ENCODE measurements around the gene CCL25.
"Not testable (repeated sequence)": the region's sequence is repeated elsewhere in the genome, so short reads cannot be mapped to it uniquely, and the experiment has no call there.

Gene CCL25, protein sequence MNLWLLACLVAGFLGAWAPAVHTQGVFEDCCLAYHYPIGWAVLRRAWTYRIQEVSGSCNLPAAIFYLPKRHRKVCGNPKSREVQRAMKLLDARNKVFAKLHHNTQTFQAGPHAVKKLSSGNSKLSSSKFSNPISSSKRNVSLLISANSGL

DNA sequence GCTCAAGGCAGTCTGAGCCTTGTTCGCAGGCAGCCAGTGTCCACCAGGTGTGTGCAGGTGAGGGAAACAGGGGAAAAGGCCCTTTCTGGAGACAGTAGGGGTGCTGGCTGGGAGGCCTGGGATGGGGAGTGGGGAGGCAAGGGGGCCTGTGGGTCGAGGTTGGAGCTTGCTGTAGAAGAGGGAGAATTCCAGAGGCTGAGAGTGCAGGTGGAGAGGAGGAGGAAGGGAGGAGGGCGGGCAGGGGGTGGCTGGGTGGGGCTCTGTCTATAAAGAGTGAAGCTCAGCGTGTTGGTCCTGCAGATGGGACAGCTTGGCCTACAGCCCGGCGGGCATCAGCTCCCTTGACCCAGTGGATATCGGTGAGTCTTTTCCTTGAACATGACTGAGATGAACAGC is at the start of gene CCL25:
CCL25 (plus strand) TSS at position 297 of the 396 bp plus-strand sequence. CDS start 290 bp downstream, outside the sequence.
- in situ Hi-C loops (cut with HindIII; ENCODE audit: low pct_ligation_motif_present, low pct_unique_long_range_greater_than_20kb, low sequenced_read_pairs) = no loop called here
- DNase-seq = no peak

DNA sequence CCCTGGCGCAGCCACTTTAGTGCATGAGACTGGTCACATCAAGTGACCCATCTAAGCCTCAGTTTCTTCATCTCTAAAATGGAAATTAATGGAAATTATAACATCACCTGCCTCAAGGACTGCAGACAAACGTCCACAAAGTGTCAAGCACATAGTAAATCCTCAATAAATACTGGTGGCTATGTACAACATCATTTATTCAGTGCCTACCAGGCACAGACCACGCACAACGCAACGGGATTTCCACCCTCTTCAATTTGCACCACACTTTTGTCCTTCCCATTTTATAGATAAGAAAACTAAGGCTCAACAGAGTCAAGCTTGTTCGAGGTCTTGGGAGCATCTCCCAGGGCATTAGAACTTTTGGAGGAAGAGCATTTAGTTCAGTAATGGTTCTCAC is 48.6 kb upstream of the CCL25 start:
- in situ Hi-C loops (cut with HindIII; ENCODE audit: low pct_ligation_motif_present, low pct_unique_long_range_greater_than_20kb, low sequenced_read_pairs) = no loop called here
- no peak for DNase-seq

DNA sequence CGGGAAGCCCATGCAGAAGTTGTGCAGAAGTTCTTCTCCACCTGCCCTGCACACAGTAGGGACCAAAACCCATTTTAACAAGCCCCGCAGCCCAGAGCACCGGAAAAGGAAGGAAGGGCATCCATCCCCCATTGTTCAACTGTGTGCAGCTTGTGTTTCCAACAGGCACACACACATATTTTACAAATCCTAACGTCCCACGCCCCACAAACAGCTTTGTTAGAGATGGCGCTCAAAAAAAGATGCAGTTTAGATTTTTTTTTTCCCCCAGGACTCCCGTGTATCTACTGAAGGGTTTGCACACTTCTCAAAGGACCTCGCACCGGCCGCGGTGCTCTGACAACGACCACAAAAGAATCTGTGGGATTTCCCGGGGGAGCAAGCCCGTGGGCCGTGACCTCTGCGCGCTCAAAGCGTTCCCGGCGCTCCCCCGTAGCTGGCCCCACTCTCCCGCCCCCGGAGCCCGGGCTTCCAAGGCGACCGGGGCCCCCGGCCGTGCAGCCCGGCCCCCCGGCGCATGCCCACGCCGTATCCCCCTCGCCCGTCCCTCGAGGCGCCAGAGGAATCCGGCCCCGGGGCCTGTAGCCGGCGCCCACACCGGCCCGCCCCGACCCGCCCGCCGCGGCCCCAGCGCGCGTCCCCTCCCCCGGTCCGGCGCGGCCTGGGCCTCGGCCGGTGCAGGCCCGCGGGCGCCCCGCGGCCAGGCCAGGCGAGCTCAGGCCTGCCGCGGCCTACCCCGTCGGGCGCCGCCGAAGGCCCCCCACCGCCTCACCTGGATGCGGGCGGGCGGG is 47.6 kb upstream of the CCL25 start:
- in situ Hi-C loops (cut with HindIII; ENCODE audit: low pct_ligation_motif_present, low pct_unique_long_range_greater_than_20kb, low sequenced_read_pairs) = no loop called here
- peak; percentile 41 for DNase-seq

DNA sequence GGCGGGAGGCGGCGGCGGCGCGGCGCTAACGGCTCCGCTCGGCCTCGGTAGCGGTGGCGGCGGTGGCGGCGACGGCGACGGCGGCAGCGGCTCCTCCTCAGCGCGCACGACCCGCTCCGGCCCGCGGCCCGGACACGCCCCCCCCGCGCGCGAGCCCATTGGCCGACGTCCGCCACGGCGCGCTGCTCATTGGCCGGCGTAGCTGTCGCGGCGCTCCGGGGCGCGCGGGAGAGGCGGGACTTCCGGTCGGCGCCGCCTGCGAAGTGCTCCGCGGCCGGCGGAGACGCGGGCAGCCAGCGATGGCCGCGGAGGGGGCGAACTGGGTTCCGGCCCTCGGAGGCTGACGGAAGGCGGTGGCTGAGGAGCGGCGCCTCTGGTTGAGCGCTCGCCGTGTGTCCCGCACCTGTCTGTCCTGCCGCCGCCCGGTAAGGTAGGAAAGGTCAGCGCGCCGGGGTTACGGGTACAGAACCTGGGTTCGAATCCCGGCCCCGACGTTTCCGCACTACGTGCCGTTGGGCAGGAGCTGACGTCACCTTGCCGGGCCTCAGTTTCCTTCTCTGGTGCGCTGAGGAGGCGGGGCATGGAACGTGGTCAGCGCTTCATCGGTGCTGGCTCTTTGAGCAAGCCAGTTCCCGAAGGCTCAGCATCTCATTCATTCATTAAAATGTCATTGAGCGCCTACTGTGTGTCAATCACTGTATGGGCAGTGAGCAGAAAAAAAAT is 46.9 kb upstream of the CCL25 start, which contains the start of gene ELAVL1:
ELAVL1 (minus strand) TSS at position 108 of the 723 bp plus-strand sequence. CDS start 13,826 bp downstream, outside the sequence.
- DNase-seq = peak; percentile 88
- in situ Hi-C loops (cut with HindIII; ENCODE audit: low pct_ligation_motif_present, low pct_unique_long_range_greater_than_20kb, low sequenced_read_pairs) = no loop called here

DNA sequence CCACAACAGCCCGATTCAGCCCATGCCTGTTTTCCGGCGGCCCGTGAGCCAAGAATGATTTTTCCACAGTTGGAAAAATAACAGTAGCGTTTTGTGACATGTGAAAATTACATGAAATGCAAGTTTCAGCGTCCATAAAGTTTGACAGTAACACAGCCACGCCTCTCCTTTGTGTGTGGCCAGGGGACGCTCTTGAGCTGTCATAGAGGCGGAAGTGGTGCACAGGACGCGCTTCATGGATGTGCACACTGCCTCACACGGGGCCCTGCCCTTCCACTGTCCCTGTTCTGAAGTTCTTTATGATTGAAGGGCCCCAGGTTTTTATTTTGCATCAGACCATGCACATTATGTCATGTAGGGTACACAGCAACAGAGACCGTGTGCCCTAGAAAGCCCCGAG is 34.8 kb upstream of the CCL25 start:
- in situ Hi-C loops (cut with HindIII; ENCODE audit: low pct_ligation_motif_present, low pct_unique_long_range_greater_than_20kb, low sequenced_read_pairs) = no loop called here
- no peak for DNase-seq

DNA sequence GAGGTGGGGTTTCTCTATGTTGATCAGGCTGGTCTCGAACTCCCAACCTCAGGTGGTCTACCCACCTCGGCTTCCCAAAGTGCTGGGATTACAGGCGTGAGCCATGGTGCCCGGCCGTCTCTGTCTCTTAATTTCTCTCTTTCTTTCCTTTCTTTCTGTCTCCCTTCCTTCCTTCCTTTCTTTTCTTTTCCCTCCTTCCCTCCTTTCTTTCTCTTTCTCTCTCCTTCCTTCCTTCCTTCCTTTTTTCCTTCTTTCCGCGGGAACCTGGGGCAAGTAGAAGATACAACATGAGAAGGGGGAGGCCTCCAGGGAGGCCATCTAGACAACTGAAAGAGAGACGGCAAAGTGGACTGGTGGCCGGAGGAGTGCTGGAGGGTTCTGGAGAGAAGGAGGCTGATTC is 31.9 kb upstream of the CCL25 start:
- in situ Hi-C loops (cut with HindIII; ENCODE audit: low pct_ligation_motif_present, low pct_unique_long_range_greater_than_20kb, low sequenced_read_pairs) = no loop called here
- no peak for DNase-seq

DNA sequence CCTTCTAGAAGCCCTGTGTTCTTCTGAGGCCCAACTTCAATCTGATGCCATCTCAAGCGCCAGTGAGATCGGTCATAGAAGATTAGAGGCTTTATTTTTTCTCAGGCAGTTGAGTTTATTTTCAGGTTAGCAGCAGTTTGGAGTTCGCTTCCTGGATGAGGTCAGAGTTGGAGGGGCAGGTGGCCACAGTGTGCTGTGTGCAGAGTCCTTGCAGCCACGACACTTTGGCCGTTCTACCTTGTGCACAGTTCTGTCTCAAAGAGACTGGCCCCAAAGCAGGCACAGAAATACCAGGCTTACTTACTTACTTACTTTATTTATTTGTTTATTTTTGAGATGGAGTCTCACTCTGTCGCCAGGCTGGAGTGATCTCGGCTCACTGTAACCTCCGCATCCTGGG is 31.2 kb upstream of the CCL25 start:
- in situ Hi-C loops (cut with HindIII; ENCODE audit: low pct_ligation_motif_present, low pct_unique_long_range_greater_than_20kb, low sequenced_read_pairs) = no loop called here
- DNase-seq = no peak

DNA sequence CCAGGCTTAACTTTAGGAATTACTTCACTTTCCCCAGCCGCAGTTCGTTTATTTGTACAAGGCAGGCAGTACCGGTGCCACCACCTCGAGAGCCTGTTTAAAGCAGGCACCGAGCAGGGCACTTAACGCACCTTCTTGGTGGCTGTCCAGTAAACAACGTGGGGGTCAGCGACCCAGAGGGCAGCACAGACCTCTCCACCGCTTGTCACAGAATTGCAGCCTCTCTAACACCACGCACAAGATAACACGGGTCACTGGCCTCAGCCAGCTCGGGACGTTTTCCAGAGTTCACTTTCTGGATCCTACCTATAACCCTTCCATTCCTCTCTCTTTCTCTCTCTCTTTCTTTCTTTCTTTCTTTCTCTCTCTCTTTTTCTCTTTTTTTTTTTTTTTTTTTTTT is 30.3 kb upstream of the CCL25 start:
- DNase-seq = no peak
- in situ Hi-C loops (cut with HindIII; ENCODE audit: low pct_ligation_motif_present, low pct_unique_long_range_greater_than_20kb, low sequenced_read_pairs) = no loop called here

DNA sequence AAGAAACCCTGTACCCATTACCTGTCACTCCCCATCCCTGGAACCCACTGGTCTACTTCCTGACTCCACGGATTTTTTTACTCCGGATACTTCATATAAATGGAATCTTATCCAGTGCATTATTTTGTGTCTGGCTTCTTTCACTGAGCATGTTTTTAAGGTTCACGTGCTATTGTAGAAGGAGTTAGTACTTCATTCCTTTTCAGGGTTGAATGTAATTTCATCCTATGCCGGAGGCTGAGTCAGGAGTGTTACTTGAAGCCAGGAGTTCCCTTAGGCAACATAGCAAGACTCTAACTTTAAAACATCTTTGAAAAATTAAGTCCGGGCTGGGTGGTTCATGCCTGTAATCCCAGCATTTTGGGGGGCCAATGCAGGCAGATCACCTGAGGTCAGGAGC is 29.2 kb upstream of the CCL25 start:
- no peak for DNase-seq
- in situ Hi-C loops (cut with HindIII; ENCODE audit: low pct_ligation_motif_present, low pct_unique_long_range_greater_than_20kb, low sequenced_read_pairs) = no loop called here

DNA sequence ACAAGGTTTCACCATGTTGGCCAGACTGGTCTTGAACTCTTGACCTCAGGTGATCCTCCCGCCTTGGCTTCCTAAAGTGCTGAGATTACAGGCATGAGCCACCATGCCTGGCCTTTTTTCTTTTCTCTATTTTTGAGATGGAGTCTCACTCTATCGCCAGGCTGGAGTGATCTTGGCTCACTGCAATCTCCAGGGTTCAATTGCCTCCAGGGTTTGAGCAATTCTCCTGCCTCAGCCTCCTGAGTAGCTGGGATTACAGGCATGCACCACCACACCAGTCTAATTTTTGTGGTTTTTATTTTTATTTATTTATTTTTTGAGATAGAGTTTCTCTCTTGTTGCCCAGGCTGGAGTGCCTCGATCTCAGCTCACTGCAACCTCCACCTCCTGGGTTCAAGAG is 28.3 kb upstream of the CCL25 start:
- DNase-seq; in situ Hi-C loops (cut with HindIII; ENCODE audit: low pct_ligation_motif_present, low pct_unique_long_range_greater_than_20kb, low sequenced_read_pairs): not testable (repeated sequence)

DNA sequence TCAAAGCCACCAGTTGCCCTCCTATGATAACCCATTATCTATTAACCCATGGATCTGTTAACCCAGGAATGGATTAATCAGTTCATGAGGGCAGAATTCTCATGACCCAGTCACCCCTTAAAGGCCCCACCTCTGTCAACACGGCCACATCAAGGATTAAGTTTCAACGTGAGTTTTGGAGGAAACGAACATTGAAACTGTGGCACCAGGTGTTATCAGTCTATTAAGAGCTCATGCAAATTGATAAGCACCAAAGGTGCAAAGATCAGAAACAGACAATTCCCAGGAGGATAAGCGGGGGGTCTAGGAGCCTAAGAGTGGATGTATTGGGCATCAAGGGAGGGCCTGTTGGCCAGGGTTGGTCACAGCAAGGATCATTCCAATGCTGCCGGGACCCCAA is 27.2 kb upstream of the CCL25 start:
- in situ Hi-C loops (cut with HindIII; ENCODE audit: low pct_ligation_motif_present, low pct_unique_long_range_greater_than_20kb, low sequenced_read_pairs) = no loop called here

DNA sequence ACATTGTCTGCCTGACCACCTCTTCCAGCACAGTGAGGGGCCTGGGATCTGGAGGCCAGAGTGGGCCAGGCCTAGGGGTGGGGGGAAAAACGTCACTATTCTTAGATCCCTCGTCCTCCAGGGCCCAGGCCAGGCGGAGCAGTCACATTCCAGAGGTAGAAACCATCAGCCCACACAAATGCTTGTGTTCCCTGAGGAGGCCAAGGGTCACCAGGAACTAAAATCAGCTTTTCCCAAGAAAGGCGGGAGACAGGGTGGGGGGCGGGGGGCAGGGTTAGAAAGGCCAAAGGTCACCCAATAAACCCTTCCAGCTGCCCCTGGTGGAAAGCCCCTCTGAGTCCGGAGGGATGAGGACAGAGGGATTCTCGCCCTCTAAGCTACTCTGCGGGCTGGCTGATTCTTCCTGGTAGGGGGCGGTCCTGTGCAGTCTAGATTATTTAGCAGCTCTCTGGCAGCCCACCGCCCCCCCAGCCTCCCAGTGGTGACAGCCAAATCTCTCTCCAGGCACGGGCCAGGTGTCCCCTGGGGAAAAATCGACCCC is 23.5 kb upstream of the CCL25 start:
- DNase-seq = no peak

More for the DNA sequence above, 27.2 kb upstream of the CCL25 start:
- DNase-seq = no peak

DNA sequence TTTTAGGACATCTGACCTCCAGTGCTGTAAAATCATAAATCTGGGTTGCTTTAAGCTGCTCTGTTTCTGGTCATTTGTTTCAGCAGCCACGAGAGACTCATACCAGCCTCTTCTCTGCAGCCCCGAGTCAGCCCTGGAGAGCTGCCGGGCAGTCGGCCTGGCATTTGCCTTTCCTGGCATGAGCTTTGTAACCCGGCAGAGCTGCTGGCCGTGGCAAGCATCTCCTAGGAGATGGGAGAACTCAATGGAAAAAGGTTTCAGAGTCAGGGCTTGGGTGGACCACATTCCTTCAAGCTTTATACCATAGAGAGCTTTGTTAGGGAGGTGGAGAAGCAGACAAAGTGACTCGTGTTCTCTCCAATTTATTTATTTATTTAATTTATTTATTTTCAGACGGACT is 21.6 kb upstream of the CCL25 start:
- no peak for DNase-seq
- in situ Hi-C loops (cut with HindIII; ENCODE audit: low pct_ligation_motif_present, low pct_unique_long_range_greater_than_20kb, low sequenced_read_pairs) = no loop called here

More for the DNA sequence above, 23.5 kb upstream of the CCL25 start:
- in situ Hi-C loops (cut with HindIII; ENCODE audit: low pct_ligation_motif_present, low pct_unique_long_range_greater_than_20kb, low sequenced_read_pairs) = no loop called here

DNA sequence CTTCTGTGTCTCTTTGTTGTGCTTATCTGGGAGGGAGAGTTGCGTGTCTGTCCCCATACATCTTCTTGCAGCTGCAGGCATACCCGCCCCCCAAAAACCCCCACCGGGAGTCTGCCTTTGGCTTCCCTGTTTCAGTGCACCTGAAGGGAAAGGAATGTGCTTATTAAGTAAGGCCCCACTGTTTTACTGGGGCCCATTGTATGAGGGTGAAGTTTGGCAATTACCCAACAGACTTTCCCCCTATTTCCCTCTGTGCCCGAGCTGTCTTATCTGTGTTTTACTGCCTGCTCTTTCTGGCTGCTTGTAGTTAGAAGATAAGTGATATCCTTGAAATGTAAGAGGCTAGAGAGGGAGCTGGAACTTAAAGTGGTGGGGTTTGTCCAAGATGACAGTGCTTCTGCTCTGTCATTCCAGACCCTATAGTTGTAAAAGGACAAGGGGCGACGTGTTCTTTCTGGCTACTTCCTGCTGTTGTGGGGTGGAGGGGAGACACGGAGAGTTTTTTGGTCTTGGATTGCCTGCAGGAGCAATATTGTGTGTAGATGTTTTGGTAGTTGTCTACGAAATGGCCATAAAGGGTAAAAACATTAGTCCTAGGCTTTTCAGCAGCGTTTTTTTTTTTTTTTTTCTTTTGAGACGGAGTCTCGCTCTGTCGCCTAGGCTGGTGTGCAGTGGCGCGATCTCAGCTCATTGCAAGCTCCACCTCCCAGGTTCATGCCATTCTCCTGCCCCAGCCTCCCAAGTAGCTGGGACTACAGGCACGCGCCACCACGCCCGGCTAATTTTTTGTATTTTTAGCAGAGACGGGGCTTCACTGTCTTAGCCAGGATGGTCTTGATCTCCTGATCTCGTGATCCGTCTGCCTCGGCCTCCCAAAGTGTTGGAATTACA is 19.0 kb upstream of the CCL25 start:
- in situ Hi-C loops (cut with HindIII; ENCODE audit: low pct_ligation_motif_present, low pct_unique_long_range_greater_than_20kb, low sequenced_read_pairs); DNase-seq: not testable (repeated sequence)

DNA sequence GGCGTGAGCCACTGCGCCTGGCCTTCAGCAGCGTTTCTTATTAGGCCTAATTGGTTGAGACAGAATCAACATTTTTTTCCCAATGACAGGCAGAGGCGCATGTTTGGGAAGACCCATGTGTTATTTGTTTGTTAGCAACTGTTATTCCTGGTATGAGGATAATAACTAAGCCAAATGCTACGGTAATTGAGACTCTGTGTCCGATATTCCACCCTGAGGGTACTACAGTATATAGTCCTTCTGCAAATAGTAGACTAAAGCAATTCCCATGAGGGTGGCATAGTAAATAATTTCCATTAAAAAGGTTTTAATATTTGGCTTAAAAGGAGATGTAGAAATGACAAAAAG is 18.4 kb upstream of the CCL25 start:
- in situ Hi-C loops (cut with HindIII; ENCODE audit: low pct_ligation_motif_present, low pct_unique_long_range_greater_than_20kb, low sequenced_read_pairs) = no loop called here
- no peak for DNase-seq

DNA sequence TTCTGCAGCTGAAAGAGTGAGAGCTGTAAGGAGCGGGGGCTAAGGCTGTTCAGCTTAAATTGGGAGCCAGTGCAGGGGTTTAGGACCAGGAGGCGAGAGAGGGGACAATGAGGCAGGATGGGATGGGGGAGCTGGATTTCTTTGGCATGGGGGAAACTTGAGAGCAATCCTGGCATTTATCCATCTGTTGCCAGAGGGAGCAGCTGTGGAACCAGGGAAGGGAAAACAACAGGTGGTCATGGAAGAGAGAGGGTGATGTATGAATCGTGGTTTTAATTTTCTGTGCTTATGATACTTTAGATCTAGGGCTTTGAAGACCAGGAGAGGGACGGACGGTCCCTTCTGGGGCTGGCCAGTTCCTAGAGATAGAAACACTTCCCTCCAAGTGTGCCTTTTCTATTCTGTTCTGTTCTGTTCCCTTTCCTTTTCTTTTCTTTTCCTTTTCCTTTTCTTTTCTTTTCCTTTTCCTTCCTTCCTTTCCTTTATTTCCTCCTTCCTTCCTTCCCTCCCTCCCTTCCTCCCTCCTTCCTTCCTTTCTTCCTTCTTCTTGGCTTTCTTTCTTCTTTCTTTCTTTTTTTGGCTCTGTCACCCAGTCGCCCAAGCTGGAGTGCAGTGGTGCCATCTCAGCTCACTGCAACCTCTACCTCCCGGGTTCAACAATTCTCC is 16.0 kb upstream of the CCL25 start:
- in situ Hi-C loops (cut with HindIII; ENCODE audit: low pct_ligation_motif_present, low pct_unique_long_range_greater_than_20kb, low sequenced_read_pairs) = no loop called here
- no peak for DNase-seq

DNA sequence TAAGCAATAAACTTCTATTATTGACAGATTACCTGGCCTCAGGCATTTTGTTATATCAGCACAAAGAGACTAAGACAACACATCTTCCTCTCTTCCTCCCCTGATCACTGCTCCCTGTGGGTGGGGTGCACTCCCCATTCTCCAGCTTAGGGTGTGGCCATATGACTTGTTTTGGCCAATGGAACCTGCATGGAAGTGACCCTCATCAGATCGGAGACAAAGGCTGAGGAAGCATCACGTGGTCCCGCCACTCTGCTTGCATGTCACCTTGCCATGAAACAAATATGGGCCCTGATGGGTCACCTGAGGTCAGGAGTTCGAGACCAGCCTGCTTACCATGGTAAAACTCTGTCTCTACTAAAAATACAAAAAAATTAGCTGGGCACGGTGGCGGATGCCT is 13.7 kb upstream of the CCL25 start:
- in situ Hi-C loops (cut with HindIII; ENCODE audit: low pct_ligation_motif_present, low pct_unique_long_range_greater_than_20kb, low sequenced_read_pairs) = no loop called here
- no peak for DNase-seq

DNA sequence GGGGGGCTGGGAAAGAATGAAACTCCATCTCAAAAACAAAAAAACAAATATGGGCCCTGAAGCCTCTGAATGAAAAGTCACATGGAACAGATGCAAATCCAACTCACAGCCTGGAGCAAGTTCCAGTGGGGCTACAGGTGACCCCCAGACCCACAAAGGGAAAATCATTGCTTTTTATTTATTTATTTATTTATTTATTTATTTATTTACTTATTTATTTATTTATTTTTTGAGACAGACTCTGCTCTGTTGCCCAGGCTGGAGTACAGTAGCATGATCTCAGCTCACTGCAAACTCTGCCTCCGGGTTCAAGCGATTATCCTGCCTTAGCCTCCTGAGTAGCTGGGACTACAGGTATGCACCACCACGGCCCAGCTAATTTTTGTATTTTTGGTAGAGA is 13.3 kb upstream of the CCL25 start:
- in situ Hi-C loops (cut with HindIII; ENCODE audit: low pct_ligation_motif_present, low pct_unique_long_range_greater_than_20kb, low sequenced_read_pairs) = no loop called here
- DNase-seq = no peak

All from ACHN (cell line).